ENCODE data around the gene POLN. TPM values are rescaled to one million over a fixed set of nuclear protein-coding genes. Genes with fewer than 3 reads are reported as not detected.

POLN gene
- total RNA-seq, 1 experiment from 2014 or later = 1.2 TPM

DNA sequence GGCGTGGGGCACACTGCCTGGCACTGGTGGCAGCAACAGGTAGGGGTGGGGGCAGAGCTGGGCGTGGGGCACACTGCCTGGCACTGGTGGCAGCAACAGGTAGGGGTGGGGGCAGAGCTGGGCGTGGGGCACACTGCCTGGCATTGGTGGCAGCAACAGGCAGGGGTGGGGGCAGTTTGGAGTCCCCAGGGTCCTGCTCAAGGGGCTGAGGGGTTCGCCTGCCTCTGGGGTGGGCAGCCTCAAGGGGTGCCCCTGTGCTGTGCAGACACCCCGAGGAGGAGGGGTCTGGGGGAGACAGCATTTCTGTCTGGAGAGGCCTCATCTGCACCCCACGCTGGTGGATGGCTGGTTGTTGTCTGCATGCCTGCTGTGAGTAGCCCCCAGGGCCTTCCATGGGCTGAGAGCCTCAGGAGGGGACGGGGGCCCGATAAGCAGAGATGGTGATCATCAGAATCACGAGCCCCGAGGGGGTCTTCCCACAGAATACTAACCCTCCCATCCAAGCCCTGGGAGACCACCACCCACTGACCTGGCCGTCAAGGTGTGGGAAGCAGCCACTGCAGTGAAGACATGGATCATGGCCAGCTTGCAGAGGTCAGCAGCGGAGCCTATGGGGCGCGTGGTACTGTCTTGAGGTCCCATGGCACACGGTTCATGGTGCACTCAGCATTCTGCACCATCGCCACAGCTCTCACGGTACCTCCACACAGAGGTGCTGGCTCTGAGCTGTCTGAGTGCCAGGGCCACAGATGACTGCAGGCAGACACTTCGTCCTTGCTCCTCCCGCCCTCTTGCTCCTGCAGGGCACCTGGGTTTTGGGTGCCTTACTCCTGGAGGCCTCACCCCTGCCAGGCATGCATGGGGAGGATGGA is 161.3 kb downstream of the POLN start:
- POLR2A ChIA-PET = no interaction called here
- no peak overlapping the region for H3K4me3 Mint-ChIP-seq (ENCODE audit: unreplicated experiment)
- H3K9me3 Mint-ChIP-seq (ENCODE audit: unreplicated experiment) = no peaks in the 10 kb centered on the region
- H3K9me3 ChIP-seq = no peaks in the 10 kb centered on the region
- no TSS peak for BruUV-seq (replicated peaks)
- H3K27me3 ChIP-seq (replicated peaks; ENCODE audit: control insufficient read depth, insufficient read depth, low read length) = no peaks in the 10 kb centered on the region
- CTCF ChIA-PET = no interaction called here
- no peak overlapping the region for H3K27ac Mint-ChIP-seq (ENCODE audit: unreplicated experiment)
- peaks cover 3% of the 10 kb centered on the region for H3K27me3 Mint-ChIP-seq (ENCODE audit: insufficient read depth, unreplicated experiment)
- DNase-seq = no peak
- no peaks in the 10 kb centered on the region for H3K36me3 ChIP-seq (ENCODE audit: control insufficient read depth, insufficient read depth, low read length)
- no peak overlapping the region for H3K4me3 ChIP-seq (ENCODE audit: low read depth, low read length)
- no peaks in the 10 kb centered on the region for H3K4me1 ChIP-seq
- H3K36me3 Mint-ChIP-seq (ENCODE audit: insufficient read depth, unreplicated experiment) = no peaks in the 10 kb centered on the region
- TF ChIP-seq, protein P1, sequence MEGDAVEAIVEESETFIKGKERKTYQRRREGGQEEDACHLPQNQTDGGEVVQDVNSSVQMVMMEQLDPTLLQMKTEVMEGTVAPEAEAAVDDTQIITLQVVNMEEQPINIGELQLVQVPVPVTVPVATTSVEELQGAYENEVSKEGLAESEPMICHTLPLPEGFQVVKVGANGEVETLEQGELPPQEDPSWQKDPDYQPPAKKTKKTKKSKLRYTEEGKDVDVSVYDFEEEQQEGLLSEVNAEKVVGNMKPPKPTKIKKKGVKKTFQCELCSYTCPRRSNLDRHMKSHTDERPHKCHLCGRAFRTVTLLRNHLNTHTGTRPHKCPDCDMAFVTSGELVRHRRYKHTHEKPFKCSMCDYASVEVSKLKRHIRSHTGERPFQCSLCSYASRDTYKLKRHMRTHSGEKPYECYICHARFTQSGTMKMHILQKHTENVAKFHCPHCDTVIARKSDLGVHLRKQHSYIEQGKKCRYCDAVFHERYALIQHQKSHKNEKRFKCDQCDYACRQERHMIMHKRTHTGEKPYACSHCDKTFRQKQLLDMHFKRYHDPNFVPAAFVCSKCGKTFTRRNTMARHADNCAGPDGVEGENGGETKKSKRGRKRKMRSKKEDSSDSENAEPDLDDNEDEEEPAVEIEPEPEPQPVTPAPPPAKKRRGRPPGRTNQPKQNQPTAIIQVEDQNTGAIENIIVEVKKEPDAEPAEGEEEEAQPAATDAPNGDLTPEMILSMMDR (IDR thresholded peaks at IDR 0.05; ENCODE audit: insufficient read depth in 1 of 2, low read depth in 1 of 2, low read length in 1 of 2, severe bottlenecking in 1 of 2, unreplicated experiment in 1 of 2) = no peak
- no peaks in the 10 kb centered on the region for H3K4me1 Mint-ChIP-seq (ENCODE audit: low read depth, unreplicated experiment)
- intact Hi-C loops (cut with micrococcal nuclease; ENCODE audit: unreplicated experiment) = no loop called here

DNA sequence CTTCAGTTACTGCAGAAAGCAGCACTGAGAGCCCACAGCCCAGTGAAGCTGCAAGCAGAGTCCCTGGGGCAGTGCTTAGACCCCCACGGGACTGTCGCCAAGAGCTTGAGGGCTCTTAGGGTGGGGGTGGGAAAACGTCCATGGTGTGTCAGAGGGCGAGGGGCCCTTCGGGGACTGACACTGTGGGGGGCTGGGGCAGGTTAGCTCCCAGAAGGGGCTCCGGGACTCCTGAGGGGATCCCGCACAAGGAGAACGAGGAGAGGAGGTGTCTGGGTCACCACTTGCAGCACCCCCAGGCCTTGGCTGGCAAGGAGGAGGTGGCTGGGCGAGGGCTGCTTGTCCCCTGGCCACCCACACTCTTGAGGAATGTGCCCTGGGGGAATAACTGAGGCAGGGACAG is 162.0 kb downstream of the POLN start:
- Mint-ChIP-seq H3K36me3 (ENCODE audit: insufficient read depth, unreplicated experiment) (no peaks in the 10 kb centered on the region), H3K4me3 (ENCODE audit: unreplicated experiment) (no peak overlapping the region), H3K27ac (ENCODE audit: unreplicated experiment) (no peak overlapping the region), H3K9me3 (ENCODE audit: unreplicated experiment) (no peaks in the 10 kb centered on the region), H3K4me1 (ENCODE audit: low read depth, unreplicated experiment) (no peaks in the 10 kb centered on the region), H3K27me3 (ENCODE audit: insufficient read depth, unreplicated experiment) (peaks cover 3% of the 10 kb centered on the region)
- DNase-seq = no peak
- POLR2A ChIA-PET = no interaction called here
- CTCF ChIA-PET = no interaction called here
- intact Hi-C loops (cut with micrococcal nuclease; ENCODE audit: unreplicated experiment) = no loop called here
- BruUV-seq (replicated peaks) = no TSS peak
- Histone ChIP-seq H3K9me3 (no peaks in the 10 kb centered on the region), H3K36me3 (ENCODE audit: control insufficient read depth, insufficient read depth, low read length) (no peaks in the 10 kb centered on the region), H3K4me3 (ENCODE audit: low read depth, low read length) (no peak overlapping the region), H3K27me3 (replicated peaks; ENCODE audit: control insufficient read depth, insufficient read depth, low read length) (no peaks in the 10 kb centered on the region), H3K4me1 (no peaks in the 10 kb centered on the region)
- TF ChIP-seq, protein P1 (IDR thresholded peaks at IDR 0.05; ENCODE audit: insufficient read depth in 1 of 2, low read depth in 1 of 2, low read length in 1 of 2, severe bottlenecking in 1 of 2, unreplicated experiment in 1 of 2) = no peak

- intact Hi-C loops (cut with micrococcal nuclease; ENCODE audit: unreplicated experiment) = no loop called here
- BruUV-seq (replicated peaks) = no TSS peak
- Mint-ChIP-seq H3K9me3 (ENCODE audit: unreplicated experiment) (no peaks in the 10 kb centered on the region), H3K36me3 (ENCODE audit: insufficient read depth, unreplicated experiment) (no peaks in the 10 kb centered on the region), H3K4me1 (ENCODE audit: low read depth, unreplicated experiment) (no peaks in the 10 kb centered on the region), H3K4me3 (ENCODE audit: unreplicated experiment) (no peak overlapping the region), H3K27ac (ENCODE audit: unreplicated experiment) (no peak overlapping the region), H3K27me3 (ENCODE audit: insufficient read depth, unreplicated experiment) (no peaks in the 10 kb centered on the region)
- Histone ChIP-seq H3K9me3 (no peaks in the 10 kb centered on the region), H3K4me3 (ENCODE audit: low read depth, low read length) (no peak overlapping the region), H3K36me3 (ENCODE audit: control insufficient read depth, insufficient read depth, low read length) (no peaks in the 10 kb centered on the region), H3K4me1 (no peaks in the 10 kb centered on the region), H3K27me3 (replicated peaks; ENCODE audit: control insufficient read depth, insufficient read depth, low read length) (no peaks in the 10 kb centered on the region)
- TF ChIP-seq, protein P1 (IDR thresholded peaks at IDR 0.05; ENCODE audit: insufficient read depth in 1 of 2, low read depth in 1 of 2, low read length in 1 of 2, severe bottlenecking in 1 of 2, unreplicated experiment in 1 of 2) = no peak
- ChIA-PET POLR2A (no interaction called here), CTCF (no interaction called here)
- DNase-seq = no peak
Observed at GRCh38 chr4:2079006-2079405, 162.9 kb downstream of the POLN start.

All from Caco-2 (cell line).